Retinal pigment epithelial cell (primary cell): Measurements from ENCODE around the gene LARGE1.
"Not testable (repeated sequence)": the region's sequence is repeated elsewhere in the genome, so short reads cannot be mapped to it uniquely, and the experiment has no call there.

ENCODE experiments used
- DNase-seq: peaks from one replicate; pipeline ENCODE4 v3.0.0-alpha.2; 2010; ENCODE audit warnings: low read depth
- H3K4me3 ChIP-seq: 2 replicates; pipeline ENCODE4 v1.5.1; 2011; ENCODE audit warnings: mild to moderate bottlenecking, low read length, control low read depth, moderate library complexity
- TF ChIP-seq, protein P1 (sequence below): conservative IDR thresholded peaks from 2 replicates; pipeline ENCODE4 v1.5.1; 2011; ENCODE audit warnings: low read depth, low read length, control low read depth, inconsistent platforms

LARGE1 gene

DNA sequence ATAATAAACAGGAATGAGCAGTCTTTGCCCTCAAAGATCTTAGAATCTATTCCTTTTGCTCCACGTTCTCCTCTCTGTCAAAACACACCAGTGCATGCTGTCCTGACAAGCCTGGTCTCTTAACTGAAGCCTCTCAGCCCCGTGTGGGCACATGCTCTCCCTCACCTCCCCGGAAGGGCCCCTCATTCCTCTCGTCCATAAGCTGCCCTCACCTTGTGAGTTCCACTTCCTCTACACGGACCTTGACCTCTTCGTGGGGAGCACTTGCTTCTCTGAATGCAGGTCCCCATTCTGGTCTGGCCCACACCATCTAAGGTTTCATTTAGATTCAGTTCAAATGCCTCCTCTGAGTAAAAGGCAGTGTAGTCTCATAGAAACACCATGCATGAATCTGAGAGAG lies 449.8 kb downstream of the LARGE1 start:
- DNase-seq = no peak
- TF ChIP-seq, protein P1, sequence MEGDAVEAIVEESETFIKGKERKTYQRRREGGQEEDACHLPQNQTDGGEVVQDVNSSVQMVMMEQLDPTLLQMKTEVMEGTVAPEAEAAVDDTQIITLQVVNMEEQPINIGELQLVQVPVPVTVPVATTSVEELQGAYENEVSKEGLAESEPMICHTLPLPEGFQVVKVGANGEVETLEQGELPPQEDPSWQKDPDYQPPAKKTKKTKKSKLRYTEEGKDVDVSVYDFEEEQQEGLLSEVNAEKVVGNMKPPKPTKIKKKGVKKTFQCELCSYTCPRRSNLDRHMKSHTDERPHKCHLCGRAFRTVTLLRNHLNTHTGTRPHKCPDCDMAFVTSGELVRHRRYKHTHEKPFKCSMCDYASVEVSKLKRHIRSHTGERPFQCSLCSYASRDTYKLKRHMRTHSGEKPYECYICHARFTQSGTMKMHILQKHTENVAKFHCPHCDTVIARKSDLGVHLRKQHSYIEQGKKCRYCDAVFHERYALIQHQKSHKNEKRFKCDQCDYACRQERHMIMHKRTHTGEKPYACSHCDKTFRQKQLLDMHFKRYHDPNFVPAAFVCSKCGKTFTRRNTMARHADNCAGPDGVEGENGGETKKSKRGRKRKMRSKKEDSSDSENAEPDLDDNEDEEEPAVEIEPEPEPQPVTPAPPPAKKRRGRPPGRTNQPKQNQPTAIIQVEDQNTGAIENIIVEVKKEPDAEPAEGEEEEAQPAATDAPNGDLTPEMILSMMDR = no peak
- no peak overlapping the region for H3K4me3 ChIP-seq

DNA sequence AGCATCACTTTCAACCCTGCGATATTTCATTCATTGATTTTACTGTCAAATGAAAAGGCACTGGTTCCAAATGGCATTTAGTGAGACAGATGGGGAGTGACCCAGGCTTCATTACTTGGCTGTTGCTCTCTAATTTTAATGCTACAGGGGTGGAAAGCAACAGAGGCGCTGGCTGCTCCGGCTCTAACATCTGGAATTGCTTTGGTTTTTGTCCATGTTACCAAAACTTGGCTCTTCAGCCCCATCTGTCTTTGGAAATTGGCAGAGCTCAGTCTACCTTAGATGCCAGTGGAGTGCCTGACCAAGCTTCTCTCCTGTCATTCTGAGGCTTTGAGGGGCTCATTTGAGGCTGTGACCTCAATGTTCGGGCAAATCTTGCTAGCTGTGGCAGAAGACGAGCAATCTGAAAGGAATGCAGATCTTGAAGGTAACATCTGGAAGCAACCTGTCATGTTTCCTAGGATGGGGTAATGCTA lies 452.6 kb downstream of the LARGE1 start:
- TF ChIP-seq, protein P1 = no peak
- no peak for DNase-seq

DNA sequence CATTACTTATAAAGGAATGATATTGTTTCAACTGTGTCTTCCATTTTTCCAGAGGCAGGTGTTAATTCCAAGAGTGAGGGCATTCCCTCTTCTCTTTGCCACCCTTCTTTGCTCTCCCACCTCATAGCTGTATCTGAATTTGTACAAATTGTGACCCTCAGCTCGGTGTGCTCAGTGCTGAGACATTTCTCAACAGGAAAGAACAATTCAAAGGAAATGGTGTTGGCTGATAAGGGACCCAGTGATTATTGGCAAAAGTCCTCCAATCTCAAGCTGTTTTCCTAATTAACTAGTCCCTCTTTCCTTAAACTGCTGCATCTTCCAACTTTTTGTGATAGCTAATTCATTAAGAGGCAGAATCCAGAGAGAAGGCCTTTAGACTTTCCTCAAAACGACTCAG lies 453.2 kb downstream of the LARGE1 start:
- H3K4me3 ChIP-seq = no peak overlapping the region
- DNase-seq = no peak
- TF ChIP-seq, protein P1 = no peak

More for the DNA sequence above, 452.6 kb downstream of the LARGE1 start:
- no peak overlapping the region for H3K4me3 ChIP-seq

DNA sequence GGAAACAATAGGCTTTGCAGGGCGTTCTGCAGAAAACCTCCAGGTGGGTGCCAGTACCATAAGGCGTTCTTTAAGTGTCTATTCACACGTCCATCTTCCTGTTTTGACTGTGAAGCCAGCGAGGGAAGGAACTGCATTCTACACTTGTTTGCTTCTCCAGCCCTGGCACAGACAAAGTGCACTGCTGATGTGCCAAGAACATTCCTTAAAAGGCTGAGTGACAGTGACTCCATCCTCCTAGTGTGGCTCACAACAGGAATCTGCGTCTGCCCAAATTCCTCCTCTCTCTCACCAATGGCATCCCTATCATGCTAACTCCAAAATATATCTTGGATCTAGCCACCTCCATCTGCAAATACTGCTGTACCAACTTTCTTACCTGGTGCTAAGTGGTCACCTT lies 454.7 kb downstream of the LARGE1 start:
- no peak for DNase-seq
- no peak overlapping the region for H3K4me3 ChIP-seq
- TF ChIP-seq, protein P1 = no peak

DNA sequence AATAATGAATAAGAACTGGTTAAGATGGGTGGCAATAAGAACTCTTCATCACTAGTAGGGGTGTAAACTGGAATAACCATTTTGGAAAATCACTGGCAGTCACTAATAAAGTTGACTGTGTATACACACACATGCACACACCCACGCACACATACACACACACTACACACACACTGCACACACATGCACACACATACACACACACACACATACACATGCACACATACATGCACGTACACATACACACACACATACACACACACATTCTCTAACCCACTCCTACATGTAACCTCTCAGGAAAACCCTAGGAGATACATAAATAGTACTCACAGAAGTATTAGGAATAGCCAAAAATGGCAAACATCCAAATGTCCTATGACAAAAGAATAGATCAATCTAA lies 455.6 kb downstream of the LARGE1 start:
- TF ChIP-seq, protein P1 = no peak
- no peak for DNase-seq

DNA sequence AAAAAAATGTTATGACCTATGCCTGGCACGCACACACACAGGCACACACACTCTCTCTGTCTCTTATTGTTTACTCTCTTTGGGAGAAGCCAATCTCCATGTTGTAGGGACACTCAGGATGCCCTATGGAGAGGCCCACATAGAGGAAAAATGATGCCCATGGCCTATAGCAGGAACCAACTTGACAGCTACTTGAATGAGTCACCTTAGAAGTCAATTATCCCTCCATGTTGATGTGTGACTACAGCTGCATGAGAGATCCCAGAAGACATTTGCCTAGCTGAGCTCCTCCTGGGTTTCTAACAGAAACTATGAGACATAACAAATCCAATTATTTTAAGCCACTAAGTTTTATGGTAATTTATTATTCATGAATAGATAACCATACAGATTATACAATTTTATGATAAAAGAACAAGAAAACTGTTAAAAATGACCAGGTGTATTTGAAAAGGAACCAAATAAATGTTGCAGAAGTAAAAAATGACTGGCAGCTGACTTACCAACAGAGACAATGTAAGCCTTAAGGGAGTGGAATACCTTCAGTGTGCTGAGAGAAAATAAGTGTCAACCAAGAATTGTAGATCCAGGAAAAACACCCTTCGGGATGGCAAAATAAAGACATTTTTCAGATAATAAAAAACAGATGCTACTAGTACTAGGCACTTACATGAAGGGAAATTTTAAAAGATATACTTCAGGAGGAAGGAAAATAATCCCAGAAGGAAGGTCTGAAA lies 458.4 kb downstream of the LARGE1 start:
- H3K4me3 ChIP-seq = no peak overlapping the region
- DNase-seq = no peak
- TF ChIP-seq, protein P1 = no peak

More for the DNA sequence above, 455.6 kb downstream of the LARGE1 start:
- H3K4me3 ChIP-seq = no peak overlapping the region

DNA sequence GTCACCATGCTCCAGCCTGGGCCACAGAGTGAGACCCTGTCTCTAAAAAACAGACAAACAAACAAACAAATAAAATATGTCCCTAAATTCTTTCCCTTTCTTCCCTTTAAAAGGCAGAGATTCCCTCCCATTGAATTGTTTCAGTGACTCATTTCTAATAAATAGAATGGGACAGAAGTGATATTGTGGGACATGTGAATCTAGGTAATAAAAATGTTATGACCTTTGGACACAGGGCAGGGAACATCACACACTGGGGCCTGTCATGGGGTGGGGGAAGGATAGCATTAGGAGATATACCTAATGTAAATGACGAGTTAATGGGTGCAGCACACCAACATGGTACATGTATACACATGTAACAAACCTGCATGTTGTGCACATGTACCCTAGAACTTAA lies 459.0 kb downstream of the LARGE1 start:
- H3K4me3 ChIP-seq, DNase-seq: not testable (repeated sequence)
